Measurements from ENCODE around the gene FAM163B.

The FAM163B gene

GRCh38 chr9:133590231-133590855, 18.8 kb downstream of the FAM163B start:
- DNase-seq (ENCODE audit: low read depth, low spot score): no peak
- H3K4me1 ChIP-seq (ENCODE audit: control insufficient read depth, insufficient read depth, low read length): peaks cover 4% of the 10 kb centered on the region
- no peak overlapping the region for H3K27ac ChIP-seq (ENCODE audit: low read length)
- no peak overlapping the region for H3K4me3 ChIP-seq (ENCODE audit: low read length)
- H3K27me3 ChIP-seq (ENCODE audit: control insufficient read depth, insufficient read depth, low read length): no peaks in the 10 kb centered on the region
- H3K9me3 ChIP-seq (ENCODE audit: control insufficient read depth, insufficient read depth, low read length): no peaks in the 10 kb centered on the region
- H3K36me3 ChIP-seq (ENCODE audit: control insufficient read depth, insufficient read depth, low read length): no peaks in the 10 kb centered on the region
- no CpG with 5 or more reads among the region's 20 CpGs for WGBS (ENCODE audit: insufficient coverage, insufficient read length)

GRCh38 chr9:133589454-133590227, 19.5 kb downstream of the FAM163B start:
- H3K4me3 ChIP-seq (ENCODE audit: low read length): no peak overlapping the region
- no peaks in the 10 kb centered on the region for H3K27me3 ChIP-seq (ENCODE audit: control insufficient read depth, insufficient read depth, low read length)
- peaks cover 8% of the 10 kb centered on the region for H3K4me1 ChIP-seq (ENCODE audit: control insufficient read depth, insufficient read depth, low read length)
- DNase-seq (ENCODE audit: low read depth, low spot score): no peak
- no peaks in the 10 kb centered on the region for H3K36me3 ChIP-seq (ENCODE audit: control insufficient read depth, insufficient read depth, low read length)
- H3K27ac ChIP-seq (ENCODE audit: low read length): no peak overlapping the region
- WGBS (ENCODE audit: insufficient coverage, insufficient read length): no CpG with 5 or more reads among the region's 19 CpGs
- H3K9me3 ChIP-seq (ENCODE audit: control insufficient read depth, insufficient read depth, low read length): no peaks in the 10 kb centered on the region

- Histone ChIP-seq H3K27me3 (ENCODE audit: control insufficient read depth, insufficient read depth, low read length) (no peaks in the 10 kb centered on the region), H3K9me3 (ENCODE audit: control insufficient read depth, insufficient read depth, low read length) (no peaks in the 10 kb centered on the region), H3K4me3 (ENCODE audit: low read length) (no peak overlapping the region), H3K4me1 (ENCODE audit: control insufficient read depth, insufficient read depth, low read length) (peaks cover 11% of the 10 kb centered on the region), H3K36me3 (ENCODE audit: control insufficient read depth, insufficient read depth, low read length) (no peaks in the 10 kb centered on the region), H3K27ac (ENCODE audit: low read length) (no peak overlapping the region)
- DNase-seq (ENCODE audit: low read depth, low spot score): no peak
- WGBS (ENCODE audit: insufficient coverage, insufficient read length): no CpG with 5 or more reads among the region's 6 CpGs
Measured at GRCh38 chr9:133587466-133587865, 21.7 kb downstream of the FAM163B start.

GRCh38 chr9:133587051-133587450, 22.1 kb downstream of the FAM163B start:
- DNase-seq (ENCODE audit: low read depth, low spot score): no peak
- Histone ChIP-seq H3K4me1 (ENCODE audit: control insufficient read depth, insufficient read depth, low read length) (peaks cover 11% of the 10 kb centered on the region), H3K36me3 (ENCODE audit: control insufficient read depth, insufficient read depth, low read length) (no peaks in the 10 kb centered on the region), H3K27ac (ENCODE audit: low read length) (no peak overlapping the region), H3K4me3 (ENCODE audit: low read length) (no peak overlapping the region), H3K27me3 (ENCODE audit: control insufficient read depth, insufficient read depth, low read length) (no peaks in the 10 kb centered on the region), H3K9me3 (ENCODE audit: control insufficient read depth, insufficient read depth, low read length) (no peaks in the 10 kb centered on the region)
- no CpG with 5 or more reads among the region's 8 CpGs for WGBS (ENCODE audit: insufficient coverage, insufficient read length)

- Histone ChIP-seq H3K9me3 (ENCODE audit: control insufficient read depth, insufficient read depth, low read length) (no peaks in the 10 kb centered on the region), H3K4me1 (ENCODE audit: control insufficient read depth, insufficient read depth, low read length) (peaks cover 11% of the 10 kb centered on the region), H3K36me3 (ENCODE audit: control insufficient read depth, insufficient read depth, low read length) (no peaks in the 10 kb centered on the region), H3K27ac (ENCODE audit: low read length) (no peak overlapping the region), H3K27me3 (ENCODE audit: control insufficient read depth, insufficient read depth, low read length) (no peaks in the 10 kb centered on the region), H3K4me3 (ENCODE audit: low read length) (no peak overlapping the region)
- WGBS (ENCODE audit: insufficient coverage, insufficient read length): no CpG with 5 or more reads among the region's 43 CpGs
- DNase-seq (ENCODE audit: low read depth, low spot score): no peak
Measured at GRCh38 chr9:133585481-133586351, 23.5 kb downstream of the FAM163B start.

GRCh38 chr9:133584559-133585476, 24.4 kb downstream of the FAM163B start:
- Histone ChIP-seq H3K4me3 (ENCODE audit: low read length) (no peak overlapping the region), H3K36me3 (ENCODE audit: control insufficient read depth, insufficient read depth, low read length) (no peaks in the 10 kb centered on the region), H3K27ac (ENCODE audit: low read length) (no peak overlapping the region), H3K9me3 (ENCODE audit: control insufficient read depth, insufficient read depth, low read length) (no peaks in the 10 kb centered on the region), H3K27me3 (ENCODE audit: control insufficient read depth, insufficient read depth, low read length) (no peaks in the 10 kb centered on the region), H3K4me1 (ENCODE audit: control insufficient read depth, insufficient read depth, low read length) (peaks cover 11% of the 10 kb centered on the region)
- DNase-seq (ENCODE audit: low read depth, low spot score): no peak
- no CpG with 5 or more reads among the region's 28 CpGs for WGBS (ENCODE audit: insufficient coverage, insufficient read length)

GRCh38 chr9:133584167-133584558, 25.0 kb downstream of the FAM163B start:
- no CpG with 5 or more reads among the region's 5 CpGs for WGBS (ENCODE audit: insufficient coverage, insufficient read length)
- Histone ChIP-seq H3K36me3 (ENCODE audit: control insufficient read depth, insufficient read depth, low read length) (no peaks in the 10 kb centered on the region), H3K9me3 (ENCODE audit: control insufficient read depth, insufficient read depth, low read length) (no peaks in the 10 kb centered on the region), H3K4me1 (ENCODE audit: control insufficient read depth, insufficient read depth, low read length) (peaks cover 10% of the 10 kb centered on the region), H3K27ac (ENCODE audit: low read length) (no peak overlapping the region), H3K4me3 (ENCODE audit: low read length) (no peak overlapping the region), H3K27me3 (ENCODE audit: control insufficient read depth, insufficient read depth, low read length) (no peaks in the 10 kb centered on the region)
- no peak for DNase-seq (ENCODE audit: low read depth, low spot score)

- WGBS (ENCODE audit: insufficient coverage, insufficient read length): no CpG with 5 or more reads among the region's 23 CpGs
- no peak for DNase-seq (ENCODE audit: low read depth, low spot score)
- no peak overlapping the region for H3K27ac ChIP-seq (ENCODE audit: low read length)
- H3K4me1 ChIP-seq (ENCODE audit: control insufficient read depth, insufficient read depth, low read length): peaks cover 10% of the 10 kb centered on the region
- H3K27me3 ChIP-seq (ENCODE audit: control insufficient read depth, insufficient read depth, low read length): no peaks in the 10 kb centered on the region
- no peaks in the 10 kb centered on the region for H3K9me3 ChIP-seq (ENCODE audit: control insufficient read depth, insufficient read depth, low read length)
- no peaks in the 10 kb centered on the region for H3K36me3 ChIP-seq (ENCODE audit: control insufficient read depth, insufficient read depth, low read length)
- no peak overlapping the region for H3K4me3 ChIP-seq (ENCODE audit: low read length)
Measured at GRCh38 chr9:133583586-133583985, 25.6 kb downstream of the FAM163B start.

GRCh38 chr9:133583111-133583510, 26.1 kb downstream of the FAM163B start:
- Histone ChIP-seq H3K9me3 (ENCODE audit: control insufficient read depth, insufficient read depth, low read length) (no peaks in the 10 kb centered on the region), H3K36me3 (ENCODE audit: control insufficient read depth, insufficient read depth, low read length) (no peaks in the 10 kb centered on the region), H3K4me3 (ENCODE audit: low read length) (no peak overlapping the region), H3K27me3 (ENCODE audit: control insufficient read depth, insufficient read depth, low read length) (no peaks in the 10 kb centered on the region), H3K4me1 (ENCODE audit: control insufficient read depth, insufficient read depth, low read length) (peaks cover 10% of the 10 kb centered on the region), H3K27ac (ENCODE audit: low read length) (no peak overlapping the region)
- WGBS (ENCODE audit: insufficient coverage, insufficient read length): no CpG with 5 or more reads among the region's 3 CpGs
- no peak for DNase-seq (ENCODE audit: low read depth, low spot score)
